ENCODE data around the gene TRMT44. TPM values are rescaled to one million over a fixed set of nuclear protein-coding genes. Genes with fewer than 3 reads are reported as not detected.

The TRMT44 gene
- total RNA-seq, 1 experiment from 2014 or later = 17.4 TPM

DNA sequence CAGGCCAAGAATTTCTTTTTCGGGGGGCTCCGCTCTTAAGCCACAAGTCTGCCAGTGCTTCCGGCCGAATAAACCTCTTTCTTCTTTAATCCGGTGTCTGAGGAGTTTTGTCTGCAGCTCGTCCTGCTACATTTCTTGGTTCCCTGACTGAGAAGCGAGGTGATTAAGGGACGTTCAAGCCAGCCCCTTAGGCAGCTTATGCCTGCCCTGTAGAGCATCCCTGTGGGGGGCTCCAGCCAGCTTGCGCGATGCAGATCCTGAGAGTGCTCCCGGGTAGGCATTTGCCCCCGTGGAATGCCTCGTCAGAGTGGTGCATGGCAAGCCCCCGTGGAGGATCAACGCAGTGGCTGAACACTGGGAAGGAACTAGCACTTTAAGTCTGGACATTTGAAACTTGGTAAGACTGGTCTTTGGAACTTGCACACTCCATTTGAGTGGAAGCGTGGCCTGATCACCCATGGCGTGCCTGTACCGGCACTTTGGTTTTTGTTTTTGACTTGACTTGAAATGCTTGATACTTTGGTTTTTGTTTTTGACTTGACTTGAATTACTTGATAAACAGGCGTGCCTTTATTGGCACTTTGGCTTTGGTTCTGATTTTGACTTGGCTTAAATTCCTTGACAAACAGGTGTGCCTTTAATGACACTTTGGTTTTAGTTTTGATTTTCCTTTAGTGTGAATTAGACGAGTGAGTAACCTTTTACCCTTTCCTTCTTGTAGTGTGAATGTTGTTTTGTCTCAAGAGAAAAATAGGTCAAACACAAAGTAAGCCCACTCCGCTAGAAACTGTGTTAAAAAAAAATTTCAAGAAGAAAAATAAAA lies 6.1 kb upstream of the TRMT44 start:
- ChIA-PET CTCF (no interaction called here), POLR2A (ENCODE audit: unreplicated experiment) (no interaction called here)
- Histone ChIP-seq H3K4me3 (no peak overlapping the region), H3F3A (ENCODE audit: insufficient read depth, low read depth) (peaks cover 1% of the 10 kb centered on the region; the same call in 1 of the 2 replicates), H3K27me3 (ENCODE audit: insufficient read depth, low read depth) (no peaks in the 10 kb centered on the region), H3K4me1 (replicated peaks; ENCODE audit: insufficient read depth) (no peaks in the 10 kb centered on the region), H3K9me2 (ENCODE audit: insufficient read depth) (no peaks in the 10 kb centered on the region), H3K79me2 (ENCODE audit: low read depth) (peaks cover 5% of the 10 kb centered on the region), H2AFZ (no peak overlapping the region), H3K4me2 (no peak overlapping the region), H4K20me1 (ENCODE audit: insufficient read depth) (no peaks in the 10 kb centered on the region), H3K9me3 (ENCODE audit: insufficient read depth, low read depth) (no peaks in the 10 kb centered on the region), H3K36me3 (ENCODE audit: low read depth) (0 out of 2 replicates have a peak, but pooled peaks cover 3% of the 10 kb centered on the region), H3K27ac (no peak overlapping the region)
- BruUV-seq (replicated peaks) = no TSS peak
- no peak for TF ChIP-seq EZH2 (IDR thresholded peaks at IDR 0.05; ENCODE audit: low read depth)
- TF ChIP-seq, protein P1, sequence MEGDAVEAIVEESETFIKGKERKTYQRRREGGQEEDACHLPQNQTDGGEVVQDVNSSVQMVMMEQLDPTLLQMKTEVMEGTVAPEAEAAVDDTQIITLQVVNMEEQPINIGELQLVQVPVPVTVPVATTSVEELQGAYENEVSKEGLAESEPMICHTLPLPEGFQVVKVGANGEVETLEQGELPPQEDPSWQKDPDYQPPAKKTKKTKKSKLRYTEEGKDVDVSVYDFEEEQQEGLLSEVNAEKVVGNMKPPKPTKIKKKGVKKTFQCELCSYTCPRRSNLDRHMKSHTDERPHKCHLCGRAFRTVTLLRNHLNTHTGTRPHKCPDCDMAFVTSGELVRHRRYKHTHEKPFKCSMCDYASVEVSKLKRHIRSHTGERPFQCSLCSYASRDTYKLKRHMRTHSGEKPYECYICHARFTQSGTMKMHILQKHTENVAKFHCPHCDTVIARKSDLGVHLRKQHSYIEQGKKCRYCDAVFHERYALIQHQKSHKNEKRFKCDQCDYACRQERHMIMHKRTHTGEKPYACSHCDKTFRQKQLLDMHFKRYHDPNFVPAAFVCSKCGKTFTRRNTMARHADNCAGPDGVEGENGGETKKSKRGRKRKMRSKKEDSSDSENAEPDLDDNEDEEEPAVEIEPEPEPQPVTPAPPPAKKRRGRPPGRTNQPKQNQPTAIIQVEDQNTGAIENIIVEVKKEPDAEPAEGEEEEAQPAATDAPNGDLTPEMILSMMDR (conservative IDR thresholded peaks at IDR 0.05) = no peak
- DNase-seq = no peak
- intact Hi-C loops (cut with micrococcal nuclease; ENCODE audit: unreplicated experiment) = no loop called here

DNA sequence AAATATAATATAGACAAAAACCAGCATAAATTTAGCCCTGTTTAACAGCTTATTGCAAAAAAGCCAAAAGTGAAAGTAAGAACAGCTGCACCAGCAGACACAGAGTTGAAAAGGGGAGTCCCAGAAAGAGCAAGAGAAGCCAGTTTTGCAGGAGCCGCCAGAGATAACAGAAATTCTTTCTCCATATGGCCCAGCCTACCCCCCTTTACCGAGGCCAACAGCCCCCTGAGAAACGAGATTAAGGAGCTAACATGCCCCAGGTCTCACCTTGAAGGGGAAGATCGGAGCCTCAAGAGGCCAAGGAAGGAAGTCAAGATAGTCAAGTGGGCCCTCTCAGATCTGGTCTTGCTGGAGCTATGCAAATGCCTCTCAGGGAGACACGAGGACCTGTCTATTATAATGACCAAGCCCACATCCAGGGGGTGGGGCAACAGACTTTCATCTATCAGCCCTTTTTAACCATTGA lies 4.9 kb upstream of the TRMT44 start:
- POLR2A ChIA-PET (ENCODE audit: unreplicated experiment) = no interaction called here
- H3K4me3 ChIP-seq = no peak overlapping the region

DNA sequence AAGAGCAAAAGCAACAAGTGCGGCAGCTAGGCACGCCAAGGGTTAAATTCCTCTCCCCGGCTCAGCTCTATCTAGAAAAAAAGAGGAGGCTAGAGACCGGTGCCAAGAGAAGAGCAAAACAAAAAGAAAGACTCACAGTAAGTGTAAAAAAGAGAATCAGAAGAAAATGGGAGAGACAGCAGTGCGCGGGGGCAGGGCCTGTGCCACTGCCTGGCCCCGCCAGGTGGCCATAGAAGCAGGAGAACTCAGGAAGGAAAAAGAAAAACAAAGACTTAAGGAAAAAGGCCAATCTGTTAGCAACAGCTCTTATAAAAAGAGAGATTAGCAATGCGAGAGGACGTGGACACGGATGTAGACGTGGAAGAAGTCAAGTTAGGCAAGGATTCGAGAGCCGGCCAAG lies 3.3 kb upstream of the TRMT44 start:
- Histone ChIP-seq H3K9me3 (ENCODE audit: insufficient read depth, low read depth) (no peaks in the 10 kb centered on the region), H3K79me2 (ENCODE audit: low read depth) (peaks cover 25% of the 10 kb centered on the region), H3K4me3 (no peak overlapping the region), H3K4me1 (replicated peaks; ENCODE audit: insufficient read depth) (peaks cover 7% of the 10 kb centered on the region), H3K36me3 (ENCODE audit: low read depth) (0 out of 2 replicates have a peak, but pooled peaks cover 3% of the 10 kb centered on the region), H3K9me2 (ENCODE audit: insufficient read depth) (no peaks in the 10 kb centered on the region), H2AFZ (no peak overlapping the region), H3K27me3 (ENCODE audit: insufficient read depth, low read depth) (no peaks in the 10 kb centered on the region), H3K4me2 (no peak overlapping the region), H3K27ac (no peak overlapping the region), H3F3A (ENCODE audit: insufficient read depth, low read depth) (peaks cover 10% of the 10 kb centered on the region), H4K20me1 (ENCODE audit: insufficient read depth) (no peaks in the 10 kb centered on the region; the same call in 1 of the 2 replicates)
- TF ChIP-seq, protein P1 (conservative IDR thresholded peaks at IDR 0.05) = no peak
- no peak for TF ChIP-seq EZH2 (IDR thresholded peaks at IDR 0.05; ENCODE audit: low read depth)
- BruUV-seq (replicated peaks) = no TSS peak
- POLR2A ChIA-PET (ENCODE audit: unreplicated experiment) = no interaction called here
- CTCF ChIA-PET = interaction anchor here (0.6 kb wide), 1 partner anchor 22 kb away, joined by 3 read pairs; no protein-coding TSS in a partner anchor
- intact Hi-C loops (cut with micrococcal nuclease; ENCODE audit: unreplicated experiment) = no loop called here
- DNase-seq = no peak

More for the DNA sequence above, 4.9 kb upstream of the TRMT44 start:
- intact Hi-C loops (cut with micrococcal nuclease; ENCODE audit: unreplicated experiment) = no loop called here
- H3K79me2 ChIP-seq (ENCODE audit: low read depth) = peaks cover 9% of the 10 kb centered on the region
- no peaks in the 10 kb centered on the region for H4K20me1 ChIP-seq (ENCODE audit: insufficient read depth)
- H3K27ac ChIP-seq = no peak overlapping the region
- no peaks in the 10 kb centered on the region for H3K4me1 ChIP-seq (replicated peaks; ENCODE audit: insufficient read depth)
- H3F3A ChIP-seq (ENCODE audit: insufficient read depth, low read depth) = peaks cover 10% of the 10 kb centered on the region
- no peak overlapping the region for H3K4me2 ChIP-seq
- H2AFZ ChIP-seq = no peak overlapping the region
- H3K9me3 ChIP-seq (ENCODE audit: insufficient read depth, low read depth) = no peaks in the 10 kb centered on the region
- no peaks in the 10 kb centered on the region for H3K9me2 ChIP-seq (ENCODE audit: insufficient read depth)
- 0 out of 2 replicates have a peak, but pooled peaks cover 3% of the 10 kb centered on the region for H3K36me3 ChIP-seq (ENCODE audit: low read depth)
- no peaks in the 10 kb centered on the region for H3K27me3 ChIP-seq (ENCODE audit: insufficient read depth, low read depth)
- no peak for DNase-seq
- TF ChIP-seq EZH2 (IDR thresholded peaks at IDR 0.05; ENCODE audit: low read depth) = no peak
- TF ChIP-seq, protein P1 (conservative IDR thresholded peaks at IDR 0.05) = no peak
- BruUV-seq (replicated peaks) = no TSS peak
- CTCF ChIA-PET = no interaction called here

Data from PC-9 (cell line).